ENCODE results near the gene THADA.
"Not testable (repeated sequence)": the region's sequence is repeated elsewhere in the genome, so short reads cannot be mapped to it uniquely, and the experiment has no call there.

The THADA gene

DNA sequence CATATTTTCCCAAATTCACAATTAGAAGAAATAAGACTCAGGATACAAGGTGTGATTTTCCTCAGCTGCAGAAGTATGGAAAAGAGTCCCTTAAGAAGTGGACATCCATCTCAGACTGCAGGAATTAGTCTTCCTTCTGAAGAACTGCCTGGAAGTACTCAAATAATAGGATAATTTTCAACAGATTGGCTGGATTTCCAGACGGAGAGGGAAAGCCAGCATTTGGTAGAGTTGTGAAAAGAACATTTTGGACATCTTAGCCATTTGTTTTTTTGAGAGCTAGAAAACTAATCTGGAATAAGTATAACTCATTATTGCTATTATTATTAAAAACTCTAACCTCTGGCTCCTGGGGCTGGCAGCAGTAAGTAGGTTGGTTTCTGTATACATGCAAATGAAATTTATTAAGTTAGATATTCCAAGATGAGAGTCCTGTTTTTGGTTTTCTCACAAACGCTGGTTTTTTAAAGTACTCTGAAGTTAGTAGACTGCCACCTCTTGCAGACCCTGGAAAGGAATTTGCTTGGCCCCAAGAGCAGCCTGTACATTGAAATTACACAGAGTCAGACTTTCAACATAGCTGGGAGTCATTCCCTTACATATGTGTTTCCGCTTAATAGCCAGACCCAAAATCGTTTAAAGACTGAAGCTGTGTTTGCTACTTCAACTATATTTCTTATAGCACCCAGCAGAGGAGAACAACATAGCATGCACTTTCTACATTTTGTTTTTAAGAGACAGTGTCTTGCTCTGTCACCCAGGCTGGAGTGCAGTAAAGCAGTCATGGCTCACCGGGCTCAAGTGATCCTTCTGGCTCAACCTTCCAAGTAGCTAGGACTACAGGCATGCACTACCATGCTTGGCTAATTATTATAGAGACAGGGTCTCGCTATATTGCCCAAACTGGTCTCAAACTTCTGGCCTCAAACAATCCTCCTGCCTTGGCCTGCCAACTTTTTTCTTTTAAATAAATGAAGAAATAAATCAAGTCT is 142.4 kb downstream of the THADA start:
- DNase-seq (ENCODE audit: low read depth), result no peak
- TF ChIP-seq, protein P1, sequence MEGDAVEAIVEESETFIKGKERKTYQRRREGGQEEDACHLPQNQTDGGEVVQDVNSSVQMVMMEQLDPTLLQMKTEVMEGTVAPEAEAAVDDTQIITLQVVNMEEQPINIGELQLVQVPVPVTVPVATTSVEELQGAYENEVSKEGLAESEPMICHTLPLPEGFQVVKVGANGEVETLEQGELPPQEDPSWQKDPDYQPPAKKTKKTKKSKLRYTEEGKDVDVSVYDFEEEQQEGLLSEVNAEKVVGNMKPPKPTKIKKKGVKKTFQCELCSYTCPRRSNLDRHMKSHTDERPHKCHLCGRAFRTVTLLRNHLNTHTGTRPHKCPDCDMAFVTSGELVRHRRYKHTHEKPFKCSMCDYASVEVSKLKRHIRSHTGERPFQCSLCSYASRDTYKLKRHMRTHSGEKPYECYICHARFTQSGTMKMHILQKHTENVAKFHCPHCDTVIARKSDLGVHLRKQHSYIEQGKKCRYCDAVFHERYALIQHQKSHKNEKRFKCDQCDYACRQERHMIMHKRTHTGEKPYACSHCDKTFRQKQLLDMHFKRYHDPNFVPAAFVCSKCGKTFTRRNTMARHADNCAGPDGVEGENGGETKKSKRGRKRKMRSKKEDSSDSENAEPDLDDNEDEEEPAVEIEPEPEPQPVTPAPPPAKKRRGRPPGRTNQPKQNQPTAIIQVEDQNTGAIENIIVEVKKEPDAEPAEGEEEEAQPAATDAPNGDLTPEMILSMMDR (conservative IDR thresholded peaks at IDR 0.05; ENCODE audit: low read depth, low read length), result no peak
- no peak overlapping the region for H3K4me3 ChIP-seq (ENCODE audit: low read depth, low read length)

DNA sequence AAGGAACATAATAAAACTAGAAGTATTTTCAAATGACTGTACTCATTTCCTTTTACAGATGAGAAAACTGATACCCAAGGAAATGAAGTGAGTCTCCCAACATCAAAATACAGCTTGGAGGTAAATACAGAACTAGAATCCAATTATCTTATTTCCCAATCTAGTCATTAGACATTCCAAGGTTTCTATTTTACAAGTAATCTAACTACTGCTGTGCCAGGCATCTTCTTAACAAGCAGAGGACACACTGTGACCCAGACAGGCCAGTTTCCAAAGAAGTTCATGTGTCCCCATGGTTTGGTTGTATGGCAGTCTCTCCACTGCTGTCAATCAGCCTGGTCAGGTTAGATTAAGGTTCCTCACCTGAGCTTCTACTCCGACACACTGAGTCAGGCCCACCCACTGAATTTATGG is 143.5 kb downstream of the THADA start:
- no peak for DNase-seq (ENCODE audit: low read depth)
- TF ChIP-seq, protein P1 (conservative IDR thresholded peaks at IDR 0.05; ENCODE audit: low read depth, low read length), result no peak
- no peak overlapping the region for H3K4me3 ChIP-seq (ENCODE audit: low read depth, low read length)

DNA sequence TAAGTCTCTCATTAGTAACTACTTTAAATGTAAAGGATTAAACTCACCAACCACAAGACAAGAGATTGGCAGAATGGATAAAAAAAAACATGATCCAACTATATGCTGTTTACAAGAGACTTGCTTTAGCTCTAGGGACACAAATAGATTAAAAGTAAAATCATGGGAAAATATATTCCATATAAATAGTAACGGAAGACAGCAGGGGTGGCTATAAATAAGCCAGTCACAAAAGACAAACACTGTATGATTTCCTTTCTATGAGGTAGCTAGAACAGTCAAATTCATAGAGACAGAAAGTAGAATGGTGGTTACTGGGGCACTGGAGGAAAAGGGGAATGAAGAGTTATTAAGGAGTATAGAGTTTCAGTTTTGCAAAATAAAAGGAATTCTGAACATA is 145.2 kb downstream of the THADA start:
- no peak for DNase-seq (ENCODE audit: low read depth)
- no peak overlapping the region for H3K4me3 ChIP-seq (ENCODE audit: low read depth, low read length)
- TF ChIP-seq, protein P1 (conservative IDR thresholded peaks at IDR 0.05; ENCODE audit: low read depth, low read length), result no peak

DNA sequence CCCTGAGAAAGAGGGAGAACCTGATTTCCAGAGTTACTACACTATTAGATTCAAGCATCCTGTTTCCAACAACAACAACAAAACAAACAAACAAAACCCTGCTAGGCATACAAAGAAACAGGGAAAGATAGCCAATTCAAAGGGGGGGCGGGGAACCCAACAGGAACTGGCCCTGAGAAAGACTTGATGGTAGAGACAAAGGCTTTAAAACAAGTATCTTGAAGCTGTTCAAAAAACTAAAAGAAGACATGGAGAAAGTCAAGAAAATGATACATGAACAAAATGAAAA is 147.1 kb downstream of the THADA start:
- no peak overlapping the region for H3K4me3 ChIP-seq (ENCODE audit: low read depth, low read length)
- TF ChIP-seq, protein P1 (conservative IDR thresholded peaks at IDR 0.05; ENCODE audit: low read depth, low read length), result no peak
- DNase-seq (ENCODE audit: low read depth), result no peak

DNA sequence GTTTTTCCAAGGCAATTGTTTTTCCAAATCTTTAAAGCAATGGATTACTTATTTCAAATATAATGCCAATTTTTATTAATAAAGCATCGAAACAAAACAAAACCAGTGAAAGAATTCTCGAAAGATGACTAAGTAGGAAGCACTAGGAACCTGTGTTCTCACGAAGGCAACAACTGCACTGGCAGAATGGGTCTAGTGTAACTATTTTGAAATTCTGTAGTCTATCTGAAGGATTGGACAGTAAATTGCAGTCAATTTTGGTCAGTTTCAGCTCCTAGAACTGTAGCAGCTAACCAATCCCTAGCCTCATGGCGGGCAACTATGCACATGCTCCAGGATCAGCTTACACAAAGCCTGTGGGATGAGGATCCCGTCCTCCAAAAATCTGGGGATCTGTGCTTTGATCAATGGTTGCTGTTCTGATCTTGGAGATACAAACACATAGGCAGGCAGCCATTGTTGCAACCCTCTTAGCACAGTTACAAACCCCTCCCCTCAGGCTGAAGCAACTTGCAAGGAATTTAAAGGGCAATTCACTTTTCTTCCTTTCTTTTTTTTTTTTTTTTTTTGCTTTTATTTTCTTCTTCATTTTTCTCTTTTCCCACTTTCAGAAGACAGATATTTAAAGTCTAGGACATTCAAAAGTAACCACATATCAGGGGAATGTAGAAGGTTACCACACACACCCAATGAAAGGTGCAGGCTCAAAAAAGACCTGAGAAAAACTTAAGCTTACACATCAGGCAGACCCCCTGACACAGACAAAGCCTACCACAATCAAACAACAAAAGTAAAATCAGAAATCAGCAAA is 147.6 kb downstream of the THADA start:
- peak; percentile 57 for DNase-seq (ENCODE audit: low read depth)
- TF ChIP-seq, protein P1 (conservative IDR thresholded peaks at IDR 0.05; ENCODE audit: low read depth, low read length), result no peak
- no peak overlapping the region for H3K4me3 ChIP-seq (ENCODE audit: low read depth, low read length)

DNA sequence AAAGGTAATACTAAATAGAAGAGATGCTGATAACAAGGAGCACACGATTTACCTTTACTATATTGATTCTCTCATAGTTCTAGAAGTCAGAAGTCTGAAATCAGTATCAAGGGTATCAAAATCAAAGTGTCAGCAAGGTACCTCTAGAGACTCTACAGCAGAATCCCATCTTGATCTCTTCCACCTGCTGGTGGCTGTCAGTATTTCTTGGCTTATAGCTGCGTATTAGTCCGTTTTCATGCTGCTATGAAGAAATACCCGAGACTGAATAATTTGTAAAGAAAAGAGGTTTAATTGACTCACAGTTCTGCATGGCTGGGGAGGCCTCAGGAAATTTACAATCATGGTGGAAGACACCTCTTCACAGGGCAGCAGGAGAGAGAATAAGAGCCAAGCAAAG is 149.1 kb downstream of the THADA start:
- TF ChIP-seq, protein P1 (conservative IDR thresholded peaks at IDR 0.05; ENCODE audit: low read depth, low read length), result peak; percentile 16
- H3K4me3 ChIP-seq (ENCODE audit: low read depth, low read length); DNase-seq (ENCODE audit: low read depth): not testable (repeated sequence)
